Tibial nerve (tissue), 4 donors: ENCODE data around the gene MIEF1.

Source experiments
- CTCF ChIP-seq, 5 experiments: fragments of 200-600 bp in 3 of 5; fragments of 450-650 bp in 2 of 5; sonication (generic) in 3 of 5; IDR thresholded peaks; one replicate each; pipeline ENCODE4 v1.5.1; 2016 to 2019; ENCODE audit warnings: antibody characterized with exemption in 5 of 5, mild to moderate bottlenecking in 3 of 5, moderate library complexity in 2 of 5
- EP300 ChIP-seq, 2 donors: sonication (generic); formaldehyde crosslinking; IDR thresholded peaks; one replicate each; pipeline ENCODE4 v1.6.1; 2017; ENCODE audit warnings: antibody characterized with exemption in 2 of 2, mild to moderate bottlenecking in 1 of 2
- POLR2A ChIP-seq, 2 donors: fragments of 450-650 bp; IDR thresholded peaks; one replicate each; pipeline ENCODE4 v1.6.1; 2017; ENCODE audit warnings: antibody characterized with exemption in 2 of 2, mild to moderate bottlenecking in 2 of 2, moderate library complexity in 2 of 2

DNA sequence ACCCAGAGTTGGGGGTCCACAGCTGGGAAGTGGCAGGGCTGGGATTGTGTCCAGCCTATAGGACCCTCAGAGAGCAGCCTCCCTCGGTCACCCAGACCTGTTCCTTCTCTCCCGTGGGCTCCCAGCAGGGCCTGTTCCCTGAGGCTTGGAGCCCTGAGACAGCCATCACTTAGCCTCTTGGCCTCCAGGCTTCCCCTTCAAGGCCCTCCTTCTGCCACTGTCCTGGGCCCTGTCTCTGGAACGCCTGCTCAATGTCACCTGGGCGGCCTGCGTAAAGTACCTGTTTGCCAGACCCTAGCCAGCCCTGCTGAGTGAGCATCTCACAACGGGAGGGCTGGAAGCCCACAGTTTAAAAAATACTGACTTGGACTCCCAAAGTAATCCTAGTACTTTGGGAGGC is 38.8 kb upstream of the MIEF1 start:
- no peak for TF ChIP-seq EP300 (IDR thresholded peaks at IDR 0.05)
- no peak for TF ChIP-seq CTCF (IDR thresholded peaks at IDR 0.05)
- TF ChIP-seq POLR2A (IDR thresholded peaks at IDR 0.05): no peak
